GM19023 (cell line): Measurements from ENCODE around the gene CBARP.

Experiments used
- ATAC-seq: cut with Tn5 transposase; IDR thresholded peaks from one replicate; pipeline ENCODE4 v1.9.1; 2021; ENCODE audit warnings: mild to moderate bottlenecking, moderate library complexity; ENCODE audit not compliant: unreplicated experiment

CBARP gene

DNA sequence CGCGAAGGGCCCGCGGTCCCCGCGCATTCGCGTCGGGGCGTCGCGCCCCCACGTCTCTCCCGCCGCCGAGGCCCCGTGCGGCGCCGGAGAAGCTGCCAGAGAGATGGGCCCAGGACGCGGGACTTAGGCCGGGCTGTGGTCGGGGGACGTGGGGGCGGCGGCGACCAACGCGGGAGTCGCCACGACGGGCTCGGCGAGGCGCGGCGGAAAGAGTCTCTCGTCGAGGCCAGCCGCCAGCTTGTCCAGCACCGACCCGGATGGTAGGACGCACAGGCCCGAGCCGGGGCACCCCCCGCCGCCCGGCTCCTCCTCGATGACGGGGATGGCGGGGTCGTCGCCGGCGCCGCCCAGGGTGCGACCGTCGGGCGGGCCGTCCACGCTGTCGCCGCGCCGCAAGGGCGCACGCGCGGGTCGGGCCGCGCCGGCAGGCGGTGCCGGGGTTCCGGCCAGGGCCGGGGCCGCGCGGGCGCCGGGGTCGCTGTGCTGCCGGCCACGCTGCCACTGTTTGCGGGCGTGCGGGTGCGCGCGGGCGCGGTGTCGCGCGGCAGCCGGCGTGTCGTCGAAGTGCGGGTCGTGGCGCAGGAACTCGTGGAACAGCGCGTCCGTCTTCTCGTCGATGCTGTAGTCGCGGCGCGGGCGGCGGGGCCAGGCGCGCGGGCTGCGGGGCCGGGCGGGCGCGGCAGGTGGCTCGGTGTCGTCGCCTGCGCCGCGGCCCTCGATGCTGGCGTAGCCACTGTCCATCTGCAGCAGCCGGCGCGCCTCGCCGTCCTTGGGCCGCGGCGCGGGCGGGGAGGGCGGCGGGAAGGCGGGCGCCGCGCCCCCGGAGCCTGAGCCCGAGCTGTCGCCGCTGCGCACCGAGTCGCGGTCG, 8.5 kb downstream of the CBARP start:
- ATAC-seq: no peak

DNA sequence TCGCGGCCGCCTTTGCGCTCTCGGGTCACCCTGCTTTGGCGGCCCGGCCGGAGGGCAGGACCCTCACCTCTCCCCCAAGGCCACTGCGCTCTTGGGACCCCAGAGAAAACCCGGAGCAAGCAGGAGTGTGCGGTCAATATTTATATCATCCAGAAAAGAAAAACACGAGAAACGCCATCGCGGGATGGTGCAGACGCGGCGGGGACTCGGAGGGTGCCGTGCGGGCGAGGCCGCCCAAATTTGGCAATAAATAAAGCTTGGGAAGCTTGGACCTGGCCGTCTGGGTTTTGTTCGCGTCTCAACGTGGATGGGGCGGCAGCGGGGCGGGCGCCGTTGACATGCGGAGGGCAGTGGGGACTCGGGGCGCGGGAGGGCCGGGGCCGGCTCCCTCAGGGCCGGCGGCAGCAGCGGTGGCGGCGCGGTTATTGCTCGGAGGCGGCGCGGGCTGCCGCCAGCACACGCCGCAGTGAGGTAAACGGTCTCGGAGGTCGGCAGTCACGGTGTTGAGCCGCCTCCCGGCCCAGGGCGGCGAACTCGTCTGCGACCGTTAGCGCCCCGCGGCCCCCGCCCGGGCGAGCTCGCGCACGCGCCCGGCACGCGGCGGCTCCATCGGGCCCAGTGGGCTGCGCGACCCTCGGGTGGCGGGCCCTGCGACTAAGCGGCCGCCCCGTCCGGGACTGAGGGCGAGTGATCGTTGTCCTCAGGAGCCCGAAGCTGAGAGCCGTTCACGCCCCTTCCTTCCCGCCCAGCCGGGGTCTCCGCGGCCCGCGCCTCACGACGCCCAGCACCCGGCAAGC, 9.4 kb downstream of the CBARP start:
- ATAC-seq: no peak

DNA sequence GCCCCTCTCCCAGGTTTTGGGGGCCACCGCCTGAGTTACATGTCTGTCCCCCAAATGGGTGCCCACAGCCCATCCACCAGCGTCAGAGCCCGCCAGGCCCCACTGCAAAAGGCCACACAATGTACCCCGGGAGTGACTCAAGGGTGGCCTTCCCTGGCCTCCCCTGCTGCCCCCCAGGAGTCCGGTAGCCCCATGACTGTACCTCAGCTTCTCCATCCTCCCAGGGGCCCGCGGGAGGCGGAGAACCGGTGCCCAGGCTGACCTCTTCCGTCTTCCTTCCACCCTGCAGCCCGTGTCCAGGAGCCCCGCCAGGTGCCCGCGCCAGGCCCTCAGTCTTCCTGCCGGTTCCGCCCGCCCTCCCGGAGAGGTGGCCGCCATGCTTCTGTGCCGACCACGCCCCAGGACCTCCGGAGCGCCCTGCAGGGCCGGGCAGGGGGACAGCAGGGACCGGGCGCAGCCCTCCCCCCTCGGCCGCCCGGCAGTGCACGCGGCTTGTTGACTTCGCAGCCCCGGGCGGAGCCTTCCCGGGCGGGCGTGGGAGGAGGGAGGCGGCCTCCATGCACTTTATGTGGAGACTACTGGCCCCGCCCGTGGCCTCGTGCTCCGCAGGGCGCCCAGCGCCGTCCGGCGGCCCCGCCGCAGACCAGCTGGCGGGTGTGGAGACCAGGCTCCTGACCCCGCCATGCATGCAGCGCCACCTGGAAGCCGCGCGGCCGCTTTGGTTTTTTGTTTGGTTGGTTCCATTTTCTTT, 10.3 kb downstream of the CBARP start:
- ATAC-seq: no peak

DNA sequence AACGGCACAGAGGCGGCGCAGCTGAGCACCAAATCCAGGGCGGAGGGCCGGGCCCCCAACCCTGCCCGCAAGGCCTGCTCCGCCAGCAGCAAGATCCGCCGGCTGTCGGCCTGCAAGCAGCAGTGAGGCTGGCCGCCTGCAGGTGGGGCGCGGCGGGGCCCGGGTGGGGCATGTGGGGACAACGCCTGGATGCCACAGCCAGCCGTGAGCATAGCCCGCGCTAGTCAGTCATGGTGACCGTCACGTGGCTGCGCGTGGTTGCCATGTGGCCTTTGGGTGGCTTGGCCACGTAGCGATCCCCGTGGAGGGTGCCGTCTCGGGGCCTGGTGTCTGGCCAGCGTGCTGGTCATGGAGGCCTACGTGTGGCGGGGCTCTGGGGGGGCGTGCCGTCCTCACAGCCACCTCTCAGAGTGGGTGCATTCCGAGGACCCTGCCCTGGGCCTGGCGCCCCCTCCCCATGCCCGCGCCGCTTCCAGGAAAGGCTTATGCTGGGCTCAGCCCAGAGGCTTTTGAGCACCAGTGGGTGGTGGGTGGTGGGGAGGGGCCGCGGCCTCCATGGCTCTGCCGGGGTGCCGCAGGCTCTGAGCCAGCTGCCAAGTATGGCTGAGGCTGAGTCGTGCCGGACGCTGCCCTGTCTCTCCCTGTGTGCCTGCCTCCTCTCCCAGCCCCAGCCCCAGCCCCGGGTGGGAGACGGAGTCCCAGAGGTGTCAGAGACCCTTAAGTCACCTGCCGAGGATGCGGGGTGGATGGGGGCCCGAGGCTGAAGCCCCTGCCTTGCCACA, 11.1 kb downstream of the CBARP start:
- no peak for ATAC-seq

- no peak for ATAC-seq
These were observed 11.6 kb downstream of the CBARP start for GRCh38 chr19:1226227-1226518.

- ATAC-seq: no peak
These were observed 12.2 kb downstream of the CBARP start for GRCh38 chr19:1225440-1226226.

- no peak for ATAC-seq
These were observed 13.0 kb downstream of the CBARP start for GRCh38 chr19:1224847-1225246.

DNA sequence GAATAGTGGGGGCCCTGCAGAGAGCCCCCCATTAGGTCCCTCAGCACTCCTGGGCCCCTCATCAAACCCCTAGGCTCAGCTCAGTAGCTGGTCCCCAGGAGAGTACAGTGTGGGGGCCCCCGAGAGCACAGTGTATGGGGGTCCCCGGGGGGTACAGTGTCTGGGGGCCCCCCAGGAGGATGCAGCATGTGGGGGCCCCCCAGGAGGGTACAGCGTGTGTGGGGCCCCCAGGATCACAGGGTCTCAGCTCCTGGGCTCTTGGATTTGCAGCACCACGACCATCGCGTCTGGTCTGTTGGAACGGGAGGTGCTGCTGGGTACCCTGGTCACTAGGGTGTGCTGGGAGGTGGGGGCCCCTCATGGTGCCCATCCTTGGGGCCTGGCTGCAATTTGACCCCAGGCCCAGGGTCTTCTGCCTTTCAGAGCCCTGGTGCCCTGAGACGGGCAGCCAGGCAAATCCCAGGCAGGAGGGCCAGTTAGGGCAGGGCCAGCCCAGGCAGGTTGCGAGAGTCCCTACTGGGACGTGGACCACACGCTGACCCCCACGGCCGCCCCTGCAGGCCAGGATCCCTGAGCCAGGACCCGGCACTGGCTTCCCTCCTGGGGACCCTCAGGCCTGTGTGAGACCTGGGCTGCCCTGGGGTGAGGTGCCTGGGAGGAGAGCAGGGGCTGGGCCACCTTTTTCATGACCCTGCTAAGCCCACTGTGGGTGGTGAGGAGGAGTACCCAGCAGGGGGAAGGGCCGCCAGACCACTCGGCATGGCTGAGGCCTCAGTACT, 13.6 kb downstream of the CBARP start:
- no peak for ATAC-seq

- no peak for ATAC-seq
These were observed 14.6 kb downstream of the CBARP start for GRCh38 chr19:1223018-1223855.

- no peak for ATAC-seq
These were observed 15.4 kb downstream of the CBARP start for GRCh38 chr19:1222394-1222793.

- no peak for ATAC-seq
These were observed 15.9 kb downstream of the CBARP start for GRCh38 chr19:1221904-1222255.

DNA sequence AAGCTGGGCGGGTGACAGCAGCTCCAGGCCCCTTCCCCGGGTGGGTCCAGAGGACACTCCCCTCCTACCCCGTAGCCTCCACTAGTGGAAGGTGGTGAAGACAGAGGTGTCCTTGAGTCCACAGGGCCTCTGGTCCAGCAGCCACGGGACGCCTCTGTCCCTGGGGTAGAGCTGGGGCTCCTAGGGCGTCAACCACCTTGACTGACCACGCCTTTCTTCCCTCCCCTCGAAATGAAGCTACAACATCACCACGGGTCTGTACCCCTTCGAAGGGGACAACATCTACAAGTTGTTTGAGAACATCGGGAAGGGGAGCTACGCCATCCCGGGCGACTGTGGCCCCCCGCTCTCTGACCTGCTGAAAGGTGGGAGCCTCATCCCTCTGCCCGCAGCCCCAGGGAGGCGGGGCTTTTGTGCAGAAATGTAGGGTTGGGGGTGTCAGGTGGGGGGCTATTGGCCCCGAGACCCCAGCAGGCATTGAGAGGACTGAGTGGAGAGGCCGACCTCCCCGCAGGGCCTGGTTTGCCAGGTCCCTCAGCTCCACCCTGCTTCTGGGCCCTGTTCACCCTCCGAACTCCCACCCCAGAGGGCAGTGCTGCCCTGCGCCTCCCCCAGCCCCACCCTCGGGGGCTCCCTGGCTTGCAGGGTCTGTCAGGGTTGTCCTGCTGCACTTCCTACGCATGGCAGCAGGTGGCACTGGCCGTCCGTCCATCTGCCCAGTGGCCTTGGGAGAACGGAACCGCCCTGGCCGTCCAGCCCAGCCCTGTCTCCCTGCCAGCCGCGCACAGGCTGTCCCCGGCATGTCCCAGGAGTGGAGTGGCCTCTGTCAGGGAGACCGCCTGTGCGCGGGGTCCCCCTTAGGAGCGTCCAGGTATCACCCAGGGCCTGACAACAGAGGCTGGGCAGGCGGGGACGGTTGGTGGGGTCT, 16.6 kb downstream of the CBARP start:
- no peak for ATAC-seq

DNA sequence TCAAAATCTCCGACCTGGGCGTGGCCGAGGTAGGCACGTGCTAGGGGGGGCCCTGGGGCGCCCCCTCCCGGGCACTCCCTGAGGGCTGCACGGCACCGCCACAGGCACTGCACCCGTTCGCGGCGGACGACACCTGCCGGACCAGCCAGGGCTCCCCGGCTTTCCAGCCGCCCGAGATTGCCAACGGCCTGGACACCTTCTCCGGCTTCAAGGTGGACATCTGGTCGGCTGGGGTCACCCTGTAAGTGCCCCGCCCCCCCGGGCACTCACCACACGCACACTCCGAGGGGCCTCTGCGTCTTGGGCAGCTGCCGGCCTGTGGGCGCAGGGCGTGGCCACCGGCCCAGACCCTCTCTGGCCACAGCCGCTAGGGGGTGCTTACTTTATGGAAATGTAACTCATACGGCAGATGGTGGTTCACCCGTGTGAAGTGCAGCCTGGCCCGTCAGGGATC, 17.3 kb downstream of the CBARP start:
- no peak for ATAC-seq

DNA sequence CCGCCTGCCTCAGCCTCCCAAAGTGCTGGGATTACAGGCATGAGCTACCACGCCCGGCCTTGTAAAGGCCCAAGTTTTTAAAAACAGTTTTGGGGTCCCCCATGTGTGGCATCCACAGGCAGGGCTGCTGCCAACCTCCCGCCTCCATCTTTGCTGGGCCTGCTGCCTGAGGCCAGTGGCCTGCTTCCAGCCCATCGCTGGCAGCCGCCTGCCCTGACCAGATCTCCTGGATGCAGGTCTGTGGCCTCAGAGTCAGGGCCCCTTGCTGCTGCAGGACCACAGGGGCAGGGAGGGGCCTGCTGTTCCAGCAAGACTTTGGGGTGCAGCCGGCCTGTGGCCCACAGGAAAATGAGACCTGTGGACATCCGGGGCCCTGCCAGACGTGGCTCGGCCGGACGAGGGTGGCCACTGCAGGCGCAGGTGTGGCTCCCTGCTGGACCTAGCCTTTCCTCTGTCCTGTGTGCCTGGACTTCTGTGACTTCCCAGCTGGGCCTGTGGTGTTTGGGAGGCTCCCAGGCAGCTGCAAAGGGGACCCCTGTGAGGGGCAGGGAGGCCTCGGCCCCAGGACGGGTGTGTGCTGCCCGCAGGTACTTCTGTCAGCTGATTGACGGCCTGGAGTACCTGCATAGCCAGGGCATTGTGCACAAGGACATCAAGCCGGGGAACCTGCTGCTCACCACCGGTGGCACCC, 17.9 kb downstream of the CBARP start:
- ATAC-seq: no peak

GRCh38 chr19:1218751-1219567, 18.8 kb downstream of the CBARP start:
- no peak for ATAC-seq

- no peak for ATAC-seq
These were observed 20.4 kb downstream of the CBARP start for GRCh38 chr19:1217366-1217765.
